ENCODE measurements around the gene CACNG1. TPM values are rescaled to one million over a fixed set of nuclear protein-coding genes. Genes with fewer than 3 reads are reported as not detected.

The CACNG1 gene
- not detected in 2 replicates for total RNA-seq

GRCh38 chr17:67044016-67044772 is at the start of gene CACNG1:
TSS of gene CACNG1 (plus strand) at chr17:67044554. CDS start at chr17:67044661, 107 bp downstream.

Other genes with a start within 250 kb of the CACNG1 start
- not detected in 2 replicates for gene CACNG5, start 209.4 kb upstream of the CACNG1 start, total RNA-seq
- gene CACNG4, start 79.8 kb upstream of the CACNG1 start, total RNA-seq, result not detected in 2 replicates
- 22.4 and 28.5 TPM in 2 replicates for gene HELZ, start 200.6 kb downstream of the CACNG1 start, total RNA-seq

Measured in cardiac ventricle fibroblast (primary cell).